GM12875 (cell line): ENCODE data around the gene FAM83C.

Experiments
- H3K4me3 ChIP-seq: one replicate; pipeline ENCODE4 v1.5.1; 2011; ENCODE audit warnings: low read depth, low read length, control low read depth
- CTCF ChIP-seq: IDR thresholded peaks from 2 replicates; pipeline ENCODE4 v1.5.1; 2011; ENCODE audit warnings: low read depth, mild to moderate bottlenecking, control low read depth, inconsistent platforms, low read length, moderate library complexity, borderline replicate concordance; ENCODE audit not compliant: insufficient read depth

FAM83C gene

GRCh38 chr20:35297740-35298139, 5.5 kb upstream of the FAM83C start:
- no peak for TF ChIP-seq CTCF

DNA sequence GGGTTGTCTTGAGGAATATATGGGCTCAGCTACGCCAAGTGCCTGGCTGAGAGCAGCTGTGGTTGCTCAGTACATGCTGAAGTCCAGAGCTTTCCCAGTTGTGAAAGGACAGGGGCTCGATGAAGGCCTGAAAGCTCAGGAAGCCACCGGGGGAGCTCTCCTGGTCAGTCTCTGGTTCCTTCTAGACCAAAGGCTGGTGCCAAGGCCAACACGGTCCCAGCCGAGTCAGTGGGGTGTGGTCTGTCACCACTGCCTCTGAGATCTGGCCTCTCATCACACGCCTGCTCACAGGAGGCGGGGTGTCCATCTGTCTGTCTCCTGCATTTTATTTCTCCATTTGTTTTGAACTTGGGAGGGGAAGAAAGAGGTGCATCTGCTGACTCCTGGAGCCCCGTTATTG, 4.9 kb upstream of the FAM83C start:
- no peak for TF ChIP-seq CTCF
- H3K4me3 ChIP-seq, result no peak overlapping the region

More at GRCh38 chr20:35297740-35298139, 5.5 kb upstream of the FAM83C start:
- H3K4me3 ChIP-seq, result no peak overlapping the region

DNA sequence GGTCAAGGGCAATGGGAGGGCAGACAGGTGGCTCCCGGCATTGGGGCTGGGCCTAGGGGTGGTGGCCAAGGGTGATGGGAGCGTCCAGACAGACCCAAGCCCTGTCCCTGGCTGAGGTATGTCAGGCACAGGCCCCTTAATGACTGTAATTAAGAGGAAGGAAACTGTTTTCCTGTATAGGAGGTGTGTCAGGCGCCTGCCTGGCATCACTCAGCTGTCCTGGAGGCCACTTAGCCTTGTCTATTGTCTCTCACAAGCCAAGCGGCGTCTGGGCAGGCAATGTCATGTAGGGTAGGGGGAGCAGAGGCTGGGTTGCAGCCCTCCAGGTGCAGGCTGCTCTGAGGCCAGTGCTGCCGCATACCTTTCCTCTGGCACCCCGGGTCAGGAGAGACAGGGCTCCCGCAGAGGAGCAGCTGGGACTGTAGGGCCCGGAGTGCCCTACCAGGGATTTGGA, 3.9 kb upstream of the FAM83C start:
- H3K4me3 ChIP-seq, result no peak overlapping the region
- no peak for TF ChIP-seq CTCF

DNA sequence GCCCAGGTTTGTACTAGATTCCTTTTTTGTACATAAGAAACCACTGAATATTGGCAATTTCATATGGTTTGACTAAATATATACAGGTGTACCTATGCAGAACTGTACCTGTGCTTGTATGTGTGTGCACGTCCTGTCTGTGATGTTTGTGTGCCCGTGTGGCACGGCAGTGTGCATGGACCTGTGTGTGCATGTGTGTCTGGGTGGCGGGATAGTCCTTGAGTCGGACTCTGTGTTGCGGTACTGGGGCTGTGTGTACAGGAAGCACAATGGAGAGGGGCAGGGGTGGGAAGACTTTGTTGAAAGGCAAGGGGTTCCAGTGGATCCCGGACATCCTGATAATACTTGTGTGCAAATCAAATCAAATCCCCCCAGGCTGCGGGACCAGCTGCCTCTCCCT, 3.4 kb upstream of the FAM83C start:
- no peak for TF ChIP-seq CTCF
- H3K4me3 ChIP-seq, result no peak overlapping the region

DNA sequence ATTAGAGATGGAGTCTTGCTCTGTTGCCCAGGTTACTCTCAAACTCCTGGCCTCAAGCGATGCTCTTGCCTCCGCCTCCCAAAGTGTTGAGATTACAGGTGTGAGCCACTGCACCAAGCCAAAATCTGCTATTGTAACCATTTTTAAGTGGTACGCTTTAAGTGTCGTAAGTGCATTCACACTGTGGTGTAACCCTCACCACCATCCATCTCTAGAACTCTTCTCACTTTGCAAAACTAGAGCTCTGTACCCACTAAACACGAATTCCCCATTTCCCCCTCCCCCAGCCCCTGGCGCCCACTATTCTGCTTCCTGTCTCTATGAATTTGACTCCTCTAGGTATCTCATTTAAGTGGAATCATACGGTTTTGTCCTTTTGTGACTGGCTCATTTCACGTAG, 2.8 kb upstream of the FAM83C start:
- TF ChIP-seq CTCF, result no peak
- no peak overlapping the region for H3K4me3 ChIP-seq

DNA sequence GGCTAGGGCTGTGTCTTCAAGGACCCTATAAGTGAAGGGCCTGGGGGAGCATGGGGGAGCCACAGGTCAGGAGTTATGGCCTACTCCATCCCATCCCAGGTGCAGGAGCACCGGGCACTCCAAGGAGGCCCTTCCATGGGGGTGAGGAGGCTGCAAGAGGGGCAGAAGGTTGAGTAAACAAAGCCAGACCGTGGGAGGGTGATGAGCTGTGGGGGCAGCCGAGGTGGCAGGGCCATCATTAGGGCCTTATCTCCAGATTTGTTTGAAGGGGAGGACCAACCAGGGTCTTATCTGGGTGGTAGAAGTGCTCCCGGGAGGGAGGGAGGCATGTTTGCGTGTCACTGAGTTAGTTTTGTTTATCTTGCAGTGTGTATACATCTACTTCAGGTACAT, 2.1 kb upstream of the FAM83C start:
- TF ChIP-seq CTCF, result no peak

GRCh38 chr20:35293303-35294292, 1.4 kb upstream of the FAM83C start:
- no peak for TF ChIP-seq CTCF
- H3K4me3 ChIP-seq, result no peak overlapping the region

More for the DNA sequence above, 2.1 kb upstream of the FAM83C start:
- H3K4me3 ChIP-seq, result no peak overlapping the region
